ENCODE measurements around the gene RDH16.

GRCh38 chr12:56935752-56936151 lies 21.7 kb downstream of the RDH16 start:
- no peak for TF ChIP-seq CTCF (IDR thresholded peaks at IDR 0.05; ENCODE audit: low read depth, low read length, missing input control)
- no peak for TF ChIP-seq REST (IDR thresholded peaks at IDR 0.05)
- TF ChIP-seq JUND (IDR thresholded peaks at IDR 0.05) = no peak
- TF ChIP-seq GABPA (IDR thresholded peaks at IDR 0.05 in 1 of 2, conservative IDR thresholded peaks at IDR 0.05 in 1 of 2) = no peak
- no peak for TF ChIP-seq ZBTB33 (IDR thresholded peaks at IDR 0.05)
- no peak for TF ChIP-seq YY1 (IDR thresholded peaks at IDR 0.05)
- no peak for TF ChIP-seq RAD21 (IDR thresholded peaks at IDR 0.05)
- no peak for TF ChIP-seq MAX (IDR thresholded peaks at IDR 0.05)
- TF ChIP-seq TAF1 (conservative IDR thresholded peaks at IDR 0.05) = no peak
- no peak for TF ChIP-seq FOXA1 (IDR thresholded peaks at IDR 0.05)
- no peak for TF ChIP-seq SP1 (IDR thresholded peaks at IDR 0.05)
- no peak for TF ChIP-seq EGR1 (IDR thresholded peaks at IDR 0.05; ENCODE audit: low read depth in 2 of 2)
